Activated B cell treated with CpG ODN at 0.5 μM for 24 hours (primary cell): ENCODE results near the gene DCP1B. TPM values are rescaled to one million over a fixed set of nuclear protein-coding genes. Genes with fewer than 3 reads are reported as not detected.

Experiments
- ATAC-seq: fragments of 200-7000 bp; cut with Tn5 transposase; one replicate; pipeline ENCODE4 v1.10.0; 2021; ENCODE audit warnings: low read depth, mild to moderate bottlenecking, moderate library complexity
- CTCF ChIA-PET: fragments of 350-600 bp; sonication (Branson Sonifier 250); formaldehyde crosslinking; loops from one replicate; lab custom pipeline; 2021; ENCODE audit warnings: antibody characterized with exemption; lab: Charles Lee
- POLR2A ChIA-PET: fragments of 350-600 bp; sonication (Branson Sonifier 250); formaldehyde crosslinking; loops from one replicate; lab custom pipeline; 2021; ENCODE audit warnings: antibody characterized with exemption; lab: Charles Lee
- DNase-seq: peaks from one replicate; pipeline ENCODE4 v3.0.0; 2022
- H3K27ac Mint-ChIP-seq: one replicate; pipeline ENCODE4 v1.8.0; 2020; ENCODE audit warnings: mixed read lengths
- H3K27me3 Mint-ChIP-seq: one replicate; pipeline ENCODE4 v1.8.0; 2021; ENCODE audit warnings: mixed read lengths
- H3K36me3 Mint-ChIP-seq: one replicate; pipeline ENCODE4 v1.8.0; 2021; ENCODE audit warnings: low read depth, mixed read lengths
- H3K4me1 Mint-ChIP-seq: one replicate; pipeline ENCODE4 v1.8.0; 2021; ENCODE audit warnings: mixed read lengths
- H3K4me3 Mint-ChIP-seq: one replicate; pipeline ENCODE4 v1.8.0; 2020; ENCODE audit warnings: mild to moderate bottlenecking, mixed read lengths
- H3K9me3 Mint-ChIP-seq: one replicate; pipeline ENCODE4 v1.8.0; 2020; ENCODE audit warnings: mixed read lengths
- CTCF ChIP-seq: fragments of 200-600 bp; IDR thresholded peaks from one replicate; pipeline ENCODE4 v1.8.0; 2022; ENCODE audit warnings: antibody characterized with exemption, mild to moderate bottlenecking
- intact Hi-C: fragments of 100-400 bp; cut with micrococcal nuclease; formaldehyde crosslinking; loops from one replicate; pipeline ENCODE4 v1.15.1; 2024
- total RNA-seq: library from RNA; stranded (reverse); gene quantifications from 2 replicates; pipeline ENCODE4 v1.2.3, GENCODE V29; 2022

The DCP1B gene
- total RNA-seq, 1 donor from 2014 or later, result 14.7 TPM

GRCh38 chr12:2049604-2050540 lies 45.6 kb upstream of the DCP1B start:
- H3K27ac Mint-ChIP-seq, result no peak overlapping the region
- no peak overlapping the region for H3K4me3 Mint-ChIP-seq
- TF ChIP-seq CTCF, result no peak
- intact Hi-C loops, result no loop called here
- H3K27me3 Mint-ChIP-seq, result peaks cover 37% of the 10 kb centered on the region
- H3K9me3 Mint-ChIP-seq, result no peaks in the 10 kb centered on the region
- CTCF ChIA-PET, result no interaction called here
- POLR2A ChIA-PET, result no interaction called here
- no peak for DNase-seq
- no peak for ATAC-seq
- peaks cover 26% of the 10 kb centered on the region for H3K4me1 Mint-ChIP-seq
- H3K36me3 Mint-ChIP-seq, result no peaks in the 10 kb centered on the region

GRCh38 chr12:2047752-2048151 lies 43.5 kb upstream of the DCP1B start:
- CTCF ChIA-PET, result interaction anchor here (1.2 kb wide), 1 partner anchor 243 kb away, joined by 3 read pairs; no protein-coding TSS in a partner anchor
- POLR2A ChIA-PET, result no interaction called here
- no peak for TF ChIP-seq CTCF
- no peak overlapping the region for H3K4me3 Mint-ChIP-seq
- H3K4me1 Mint-ChIP-seq, result peaks cover 16% of the 10 kb centered on the region
- no peak overlapping the region for H3K27ac Mint-ChIP-seq
- intact Hi-C loops, result no loop called here
- DNase-seq (no peak), ATAC-seq (no peak)
- H3K36me3 Mint-ChIP-seq, result no peaks in the 10 kb centered on the region
- peaks cover 28% of the 10 kb centered on the region for H3K27me3 Mint-ChIP-seq
- no peaks in the 10 kb centered on the region for H3K9me3 Mint-ChIP-seq

- ChIA-PET CTCF (interaction anchor here (1.2 kb wide), 1 partner anchor 244 kb away, joined by 3 read pairs; no protein-coding TSS in a partner anchor), POLR2A (no interaction called here)
- Mint-ChIP-seq H3K36me3 (no peaks in the 10 kb centered on the region), H3K27ac (no peak overlapping the region), H3K9me3 (no peaks in the 10 kb centered on the region), H3K4me1 (peaks cover 13% of the 10 kb centered on the region), H3K27me3 (peaks cover 29% of the 10 kb centered on the region), H3K4me3 (no peak overlapping the region)
- TF ChIP-seq CTCF, result no peak
- intact Hi-C loops, result no loop called here
- DNase-seq (no peak), ATAC-seq (no peak)
Measured at GRCh38 chr12:2046957-2047356, 42.7 kb upstream of the DCP1B start.

GRCh38 chr12:2044165-2044564 lies 39.9 kb upstream of the DCP1B start:
- DNase-seq, result no peak
- no peak for ATAC-seq
- H3K36me3 Mint-ChIP-seq, result no peaks in the 10 kb centered on the region
- H3K27ac Mint-ChIP-seq, result no peak overlapping the region
- intact Hi-C loops, result no loop called here
- no peaks in the 10 kb centered on the region for H3K4me1 Mint-ChIP-seq
- POLR2A ChIA-PET, result no interaction called here
- TF ChIP-seq CTCF, result no peak
- H3K4me3 Mint-ChIP-seq, result no peak overlapping the region
- CTCF ChIA-PET, result no interaction called here
- no peaks in the 10 kb centered on the region for H3K9me3 Mint-ChIP-seq
- H3K27me3 Mint-ChIP-seq, result peaks cover 23% of the 10 kb centered on the region

- ChIA-PET CTCF (no interaction called here), POLR2A (no interaction called here)
- TF ChIP-seq CTCF, result no peak
- H3K36me3 Mint-ChIP-seq, result no peaks in the 10 kb centered on the region
- intact Hi-C loops, result no loop called here
- no peaks in the 10 kb centered on the region for H3K9me3 Mint-ChIP-seq
- H3K27ac Mint-ChIP-seq, result no peak overlapping the region
- no peak for ATAC-seq
- peaks cover 16% of the 10 kb centered on the region for H3K27me3 Mint-ChIP-seq
- DNase-seq, result no peak
- H3K4me3 Mint-ChIP-seq, result no peak overlapping the region
- no peaks in the 10 kb centered on the region for H3K4me1 Mint-ChIP-seq
Measured at GRCh38 chr12:2043054-2043453, 38.8 kb upstream of the DCP1B start.
